Measurements from ENCODE around the gene WDR83. TPM values are rescaled to one million over a fixed set of nuclear protein-coding genes. Genes with fewer than 3 reads are reported as not detected.
"Not testable (repeated sequence)": the region's sequence is repeated elsewhere in the genome, so short reads cannot be mapped to it uniquely, and the experiment has no call there.

Gene WDR83
- total RNA-seq, 1 experiment from 2014 or later, result 12.8 TPM

- DNase-seq (ENCODE audit: low spot score), result no peak
These were observed 19.2 kb downstream of the WDR83 start for GRCh38 chr19:12685831-12686230.

- DNase-seq (ENCODE audit: low spot score), result no peak
These were observed 21.0 kb downstream of the WDR83 start, which contains the start of gene GNG14 for GRCh38 chr19:12687496-12688196. Gene GNG14, plus strand, starts transcription at chr19:12687998. Its CDS starts 51 bp downstream, at chr19:12688049.

- no peak for DNase-seq (ENCODE audit: low spot score)
These were observed 22.4 kb downstream of the WDR83 start for GRCh38 chr19:12689012-12689411.

- no peak for DNase-seq (ENCODE audit: low spot score)
These were observed 23.1 kb downstream of the WDR83 start for GRCh38 chr19:12689581-12690216.

- no peak for DNase-seq (ENCODE audit: low spot score)
These were observed 26.4 kb downstream of the WDR83 start for GRCh38 chr19:12692960-12693359.

- no peak for DNase-seq (ENCODE audit: low spot score)
These were observed 28.0 kb downstream of the WDR83 start for GRCh38 chr19:12694641-12695040.

GRCh38 chr19:12695096-12695495, 28.5 kb downstream of the WDR83 start:
- DNase-seq (ENCODE audit: low spot score), result no peak

GRCh38 chr19:12695514-12695913, 28.9 kb downstream of the WDR83 start:
- DNase-seq (ENCODE audit: low spot score), result no peak

GRCh38 chr19:12695997-12696365, 29.4 kb downstream of the WDR83 start:
- no peak for DNase-seq (ENCODE audit: low spot score)

- peak; percentile 90 for DNase-seq (ENCODE audit: low spot score)
These were observed 30.0 kb downstream of the WDR83 start, which contains the start of gene FBXW9 for GRCh38 chr19:12696366-12697335. Gene FBXW9, minus strand, starts transcription at chr19:12696631. Its CDS starts 50 bp downstream, at chr19:12696581.

- not testable (repeated sequence) for DNase-seq (ENCODE audit: low spot score)
These were observed 30.8 kb downstream of the WDR83 start for GRCh38 chr19:12697425-12697824.

GRCh38 chr19:12698138-12698537, 31.5 kb downstream of the WDR83 start:
- DNase-seq (ENCODE audit: low spot score), result no peak

GRCh38 chr19:12701596-12702282, 35.1 kb downstream of the WDR83 start:
- no peak for DNase-seq (ENCODE audit: low spot score)

GRCh38 chr19:12703046-12703445, 36.4 kb downstream of the WDR83 start:
- no peak for DNase-seq (ENCODE audit: low spot score)

GRCh38 chr19:12705169-12705568, 38.6 kb downstream of the WDR83 start:
- DNase-seq (ENCODE audit: low spot score), result no peak

- DNase-seq (ENCODE audit: low spot score), result no peak
These were observed 39.2 kb downstream of the WDR83 start for GRCh38 chr19:12705654-12706331.

GRCh38 chr19:12706332-12706718, 39.7 kb downstream of the WDR83 start:
- no peak for DNase-seq (ENCODE audit: low spot score)

- no peak for DNase-seq (ENCODE audit: low spot score)
These were observed 42.0 kb downstream of the WDR83 start for GRCh38 chr19:12708641-12709040.

GRCh38 chr19:12711187-12711586, 44.6 kb downstream of the WDR83 start:
- DNase-seq (ENCODE audit: low spot score), result no peak

GRCh38 chr19:12712077-12712476, 45.5 kb downstream of the WDR83 start:
- DNase-seq (ENCODE audit: low spot score), result not testable (repeated sequence)

GRCh38 chr19:12713304-12713703, 46.7 kb downstream of the WDR83 start:
- not testable (repeated sequence) for DNase-seq (ENCODE audit: low spot score)

Measured in H4 (cell line).